ENCODE results near the gene CCDC171.

Gene CCDC171

GRCh38 chr9:16004613-16005012 is 451.8 kb downstream of the CCDC171 start:
- no peak for DNase-seq

- DNase-seq = no peak
Observed at GRCh38 chr9:16010221-16010620, 457.4 kb downstream of the CCDC171 start.

GRCh38 chr9:16012621-16013020 is 459.8 kb downstream of the CCDC171 start:
- DNase-seq = no peak

- no peak for DNase-seq
Observed at GRCh38 chr9:16013366-16013765, 460.5 kb downstream of the CCDC171 start.

GRCh38 chr9:16013826-16014225 is 461.0 kb downstream of the CCDC171 start:
- DNase-seq = no peak

GRCh38 chr9:16022228-16022627 is 469.4 kb downstream of the CCDC171 start:
- DNase-seq = no peak

- DNase-seq = no peak
Observed at GRCh38 chr9:16023446-16023845, 470.6 kb downstream of the CCDC171 start.
